Breast epithelium (tissue), 3 donors: ENCODE measurements around the gene TMC3.

ENCODE experiments used
- CTCF ChIP-seq, 3 donors: fragments of 450-650 bp; IDR thresholded peaks; one replicate each; pipeline ENCODE4 v1.5.1; 2016 to 2017; ENCODE audit warnings: antibody characterized with exemption in 3 of 3, mild to moderate bottlenecking in 3 of 3, moderate library complexity in 3 of 3
- POLR2A ChIP-seq: fragments of 450-650 bp; IDR thresholded peaks from one replicate; pipeline ENCODE4 v1.6.1; 2016; ENCODE audit warnings: antibody characterized with exemption, mild to moderate bottlenecking, moderate library complexity

- TF ChIP-seq CTCF (IDR thresholded peaks at IDR 0.05) (no peak), POLR2A (no peak)
Measured at GRCh38 chr15:81337713-81338157, 36.3 kb downstream of the TMC3 start.
